ENCODE data around the gene C9orf72. TPM values are rescaled to one million over a fixed set of nuclear protein-coding genes. Genes with fewer than 3 reads are reported as not detected.
"Not testable (repeated sequence)": the region's sequence is repeated elsewhere in the genome, so short reads cannot be mapped to it uniquely, and the experiment has no call there.

Gene C9orf72
- total RNA-seq, 1 donor from 2014 or later: 4.6 TPM

GRCh38 chr9:27518006-27518405, 55.3 kb downstream of the C9orf72 start:
- Mint-ChIP-seq H3K4me3 (no peak overlapping the region), H3K27me3 (ENCODE audit: insufficient read depth) (peaks cover 2% of the 10 kb centered on the region), H3K27ac (no peak overlapping the region), H3K9me3 (peaks cover 4% of the 10 kb centered on the region), H3K4me1 (ENCODE audit: low read depth) (no peaks in the 10 kb centered on the region), H3K36me3 (ENCODE audit: low read depth) (no peaks in the 10 kb centered on the region)
- no peak for DNase-seq (ENCODE audit: low spot score)
- intact Hi-C loops (cut with micrococcal nuclease): no loop called here

- H3K4me1 Mint-ChIP-seq (ENCODE audit: low read depth): no peaks in the 10 kb centered on the region
- no peaks in the 10 kb centered on the region for H3K36me3 Mint-ChIP-seq (ENCODE audit: low read depth)
- DNase-seq (ENCODE audit: low spot score): no peak
- H3K27me3 Mint-ChIP-seq (ENCODE audit: insufficient read depth): no peaks in the 10 kb centered on the region
- H3K9me3 Mint-ChIP-seq: peaks cover 5% of the 10 kb centered on the region
- no peak overlapping the region for H3K4me3 Mint-ChIP-seq
- intact Hi-C loops (cut with micrococcal nuclease): no loop called here
- no peak overlapping the region for H3K27ac Mint-ChIP-seq
These were observed 58.7 kb downstream of the C9orf72 start for GRCh38 chr9:27514551-27514950.

DNA sequence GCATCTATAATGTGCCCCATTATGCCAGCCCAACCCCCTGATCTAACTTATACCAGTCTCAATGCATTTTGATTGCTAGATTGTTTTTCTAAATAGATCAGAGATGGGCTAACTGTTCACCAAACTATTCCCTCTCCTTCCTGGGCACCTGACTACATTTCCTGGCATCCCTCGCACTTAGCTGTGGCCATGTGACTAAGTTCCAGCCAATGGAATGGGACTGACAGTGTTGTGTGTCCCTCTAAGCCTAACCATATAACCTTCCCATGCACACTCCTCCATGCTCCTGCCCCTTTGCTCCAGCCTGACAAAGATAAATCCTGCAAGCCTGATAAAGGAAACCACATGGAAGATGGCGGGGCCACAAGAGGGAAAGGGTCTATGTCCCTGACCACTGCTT, 61.5 kb downstream of the C9orf72 start:
- Mint-ChIP-seq H3K36me3 (ENCODE audit: low read depth) (peaks cover 2% of the 10 kb centered on the region), H3K27me3 (ENCODE audit: insufficient read depth) (peaks cover 3% of the 10 kb centered on the region), H3K4me3 (no peak overlapping the region), H3K4me1 (ENCODE audit: low read depth) (no peaks in the 10 kb centered on the region), H3K27ac (no peak overlapping the region), H3K9me3 (peaks cover 5% of the 10 kb centered on the region)
- intact Hi-C loops (cut with micrococcal nuclease): no loop called here
- no peak for DNase-seq (ENCODE audit: low spot score)

DNA sequence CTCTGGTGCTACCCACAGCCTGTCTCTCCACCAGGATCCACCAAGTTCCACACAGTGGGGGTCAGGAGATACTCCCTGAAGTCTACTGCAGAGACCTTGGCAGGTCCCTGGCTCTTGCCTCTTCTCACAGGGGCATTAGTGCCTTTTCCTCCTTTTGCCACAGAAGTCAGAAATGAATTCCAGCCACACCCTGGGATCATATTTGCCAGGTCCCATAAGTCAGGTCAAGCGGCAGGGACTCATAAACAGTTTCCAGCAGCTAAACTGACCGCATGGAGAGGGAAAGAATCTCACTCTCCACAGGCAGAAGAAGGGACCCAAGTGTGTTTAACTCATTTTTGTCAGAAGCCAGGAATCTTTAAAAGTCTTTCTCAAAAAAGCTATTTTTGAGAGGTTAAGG, 62.5 kb downstream of the C9orf72 start:
- H3K9me3 Mint-ChIP-seq: peaks cover 5% of the 10 kb centered on the region
- no peaks in the 10 kb centered on the region for H3K4me1 Mint-ChIP-seq (ENCODE audit: low read depth)
- H3K4me3 Mint-ChIP-seq: no peak overlapping the region
- no peak for DNase-seq (ENCODE audit: low spot score)
- peaks cover 3% of the 10 kb centered on the region for H3K27me3 Mint-ChIP-seq (ENCODE audit: insufficient read depth)
- no peak overlapping the region for H3K27ac Mint-ChIP-seq
- intact Hi-C loops (cut with micrococcal nuclease): no loop called here
- peaks cover 2% of the 10 kb centered on the region for H3K36me3 Mint-ChIP-seq (ENCODE audit: low read depth)

GRCh38 chr9:27506981-27507380, 66.3 kb downstream of the C9orf72 start:
- no peak overlapping the region for H3K4me3 Mint-ChIP-seq
- peaks cover 6% of the 10 kb centered on the region for H3K4me1 Mint-ChIP-seq (ENCODE audit: low read depth)
- H3K9me3 Mint-ChIP-seq: no peaks in the 10 kb centered on the region
- peaks cover 3% of the 10 kb centered on the region for H3K36me3 Mint-ChIP-seq (ENCODE audit: low read depth)
- H3K27me3 Mint-ChIP-seq (ENCODE audit: insufficient read depth): peaks cover 5% of the 10 kb centered on the region
- intact Hi-C loops (cut with micrococcal nuclease): no loop called here
- no peak overlapping the region for H3K27ac Mint-ChIP-seq
- no peak for DNase-seq (ENCODE audit: low spot score)

- no peak overlapping the region for H3K4me3 Mint-ChIP-seq
- H3K27me3 Mint-ChIP-seq (ENCODE audit: insufficient read depth): peaks cover 5% of the 10 kb centered on the region
- no peaks in the 10 kb centered on the region for H3K9me3 Mint-ChIP-seq
- peaks cover 6% of the 10 kb centered on the region for H3K4me1 Mint-ChIP-seq (ENCODE audit: low read depth)
- no peak overlapping the region for H3K27ac Mint-ChIP-seq
- peaks cover 3% of the 10 kb centered on the region for H3K36me3 Mint-ChIP-seq (ENCODE audit: low read depth)
- DNase-seq (ENCODE audit: low spot score): no peak
- intact Hi-C loops (cut with micrococcal nuclease): no loop called here
These were observed 67.5 kb downstream of the C9orf72 start for GRCh38 chr9:27505744-27506161.

GRCh38 chr9:27504259-27504658, 69.0 kb downstream of the C9orf72 start:
- no peaks in the 10 kb centered on the region for H3K9me3 Mint-ChIP-seq
- H3K27ac Mint-ChIP-seq: no peak overlapping the region
- DNase-seq (ENCODE audit: low spot score): no peak
- H3K27me3 Mint-ChIP-seq (ENCODE audit: insufficient read depth): peaks cover 5% of the 10 kb centered on the region
- no peak overlapping the region for H3K4me3 Mint-ChIP-seq
- H3K36me3 Mint-ChIP-seq (ENCODE audit: low read depth): peaks cover 3% of the 10 kb centered on the region
- peaks cover 19% of the 10 kb centered on the region for H3K4me1 Mint-ChIP-seq (ENCODE audit: low read depth)
- intact Hi-C loops (cut with micrococcal nuclease): no loop called here

- no peaks in the 10 kb centered on the region for H3K9me3 Mint-ChIP-seq
- DNase-seq (ENCODE audit: low spot score): no peak
- H3K27me3 Mint-ChIP-seq (ENCODE audit: insufficient read depth): peaks cover 2% of the 10 kb centered on the region
- peaks cover 22% of the 10 kb centered on the region for H3K4me1 Mint-ChIP-seq (ENCODE audit: low read depth)
- H3K27ac Mint-ChIP-seq: no peak overlapping the region
- H3K4me3 Mint-ChIP-seq: no peak overlapping the region
- peaks cover 2% of the 10 kb centered on the region for H3K36me3 Mint-ChIP-seq (ENCODE audit: low read depth)
- intact Hi-C loops (cut with micrococcal nuclease): no loop called here
These were observed 69.7 kb downstream of the C9orf72 start for GRCh38 chr9:27503623-27504022.

GRCh38 chr9:27500902-27501301, 72.4 kb downstream of the C9orf72 start:
- H3K36me3 Mint-ChIP-seq (ENCODE audit: low read depth); H3K27me3 Mint-ChIP-seq (ENCODE audit: insufficient read depth); DNase-seq (ENCODE audit: low spot score); H3K27ac Mint-ChIP-seq; intact Hi-C loops (cut with micrococcal nuclease); H3K9me3 Mint-ChIP-seq; H3K4me3 Mint-ChIP-seq: not testable (repeated sequence)
- H3K4me1 Mint-ChIP-seq (ENCODE audit: low read depth): peaks cover 22% of the 10 kb centered on the region

GRCh38 chr9:27499451-27499850, 73.8 kb downstream of the C9orf72 start:
- Mint-ChIP-seq H3K36me3 (ENCODE audit: low read depth) (no peaks in the 10 kb centered on the region), H3K27ac (no peak overlapping the region), H3K4me3 (no peak overlapping the region), H3K27me3 (ENCODE audit: insufficient read depth) (peaks cover 2% of the 10 kb centered on the region), H3K4me1 (ENCODE audit: low read depth) (peaks cover 22% of the 10 kb centered on the region), H3K9me3 (no peaks in the 10 kb centered on the region)
- no peak for DNase-seq (ENCODE audit: low spot score)
- intact Hi-C loops (cut with micrococcal nuclease): loop anchor here (1.0 kb wide), 3 partner anchors 29 to 133 kb away; partner anchors contain the start of gene C9orf72

DNA sequence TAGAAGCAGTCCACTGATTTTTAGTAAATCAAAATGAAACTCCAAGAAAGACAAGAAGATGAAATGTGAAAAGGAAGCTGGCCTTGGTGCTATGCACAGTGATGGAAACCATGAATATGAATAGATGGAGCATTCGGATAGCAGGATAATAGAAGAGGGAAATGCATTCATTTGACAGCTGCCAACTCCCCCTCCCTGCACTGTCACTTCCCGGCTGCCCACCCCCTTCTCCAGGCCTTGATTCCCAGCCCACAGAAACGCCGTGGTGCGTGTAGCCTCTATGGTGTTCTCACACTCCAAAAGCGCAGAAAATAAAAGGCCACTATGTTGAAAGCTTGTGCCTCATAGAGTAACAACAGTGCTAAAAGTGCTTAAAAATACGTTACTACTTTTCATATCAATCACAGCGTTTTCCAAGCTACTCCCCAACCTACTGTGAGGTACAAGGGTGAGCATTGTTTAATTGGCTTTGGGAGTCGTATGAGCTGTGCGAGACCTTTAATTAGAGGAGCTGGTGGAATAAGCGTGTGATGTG, 75.3 kb downstream of the C9orf72 start:
- Mint-ChIP-seq H3K27ac (no peak overlapping the region), H3K4me3 (no peak overlapping the region), H3K36me3 (ENCODE audit: low read depth) (no peaks in the 10 kb centered on the region), H3K4me1 (ENCODE audit: low read depth) (peaks cover 15% of the 10 kb centered on the region), H3K9me3 (peaks cover 3% of the 10 kb centered on the region), H3K27me3 (ENCODE audit: insufficient read depth) (peaks cover 2% of the 10 kb centered on the region)
- intact Hi-C loops (cut with micrococcal nuclease): no loop called here
- DNase-seq (ENCODE audit: low spot score): no peak

Other genes starting within 250 kb of the C9orf72 start
- not detected in 2 replicates for gene IFNK, start 49.2 kb downstream of the C9orf72 start, total RNA-seq
- 0.17 and 0.26 TPM in 2 replicates for gene MOB3B, start 43.7 kb downstream of the C9orf72 start, total RNA-seq